ENCODE data around the gene DNAJC1. TPM values are rescaled to one million over a fixed set of nuclear protein-coding genes. Genes with fewer than 3 reads are reported as not detected.

Gene DNAJC1, protein sequence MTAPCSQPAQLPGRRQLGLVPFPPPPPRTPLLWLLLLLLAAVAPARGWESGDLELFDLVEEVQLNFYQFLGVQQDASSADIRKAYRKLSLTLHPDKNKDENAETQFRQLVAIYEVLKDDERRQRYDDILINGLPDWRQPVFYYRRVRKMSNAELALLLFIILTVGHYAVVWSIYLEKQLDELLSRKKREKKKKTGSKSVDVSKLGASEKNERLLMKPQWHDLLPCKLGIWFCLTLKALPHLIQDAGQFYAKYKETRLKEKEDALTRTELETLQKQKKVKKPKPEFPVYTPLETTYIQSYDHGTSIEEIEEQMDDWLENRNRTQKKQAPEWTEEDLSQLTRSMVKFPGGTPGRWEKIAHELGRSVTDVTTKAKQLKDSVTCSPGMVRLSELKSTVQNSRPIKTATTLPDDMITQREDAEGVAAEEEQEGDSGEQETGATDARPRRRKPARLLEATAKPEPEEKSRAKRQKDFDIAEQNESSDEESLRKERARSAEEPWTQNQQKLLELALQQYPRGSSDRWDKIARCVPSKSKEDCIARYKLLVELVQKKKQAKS
- 47.2 and 65.1 TPM in 2 replicates for total RNA-seq (2013; cell fraction: nucleolus; rRNA removed)
- total RNA-seq (2014; rRNA removed): 19.1 and 23.3 TPM in 2 replicates
- total RNA-seq (2014; rRNA removed; fragmentation: Illumina TruSeq; extraction: Trizol): 22.6 and 23.7 TPM in 2 replicates
- 19.3 and 20.2 TPM in 2 replicates for total RNA-seq (2021)
- 9.0 TPM for polyA plus RNA-seq (2011; ENCODE audit: low read depth)
- 27.6 and 30.8 TPM in 2 replicates for polyA plus RNA-seq (2011; rRNA removed)
- 10.5 and 15.0 TPM in 2 replicates for polyA plus RNA-seq (2011; cell fraction: cytosol; rRNA removed)
- 14.7 and 17.0 TPM in 2 replicates for polyA plus RNA-seq (2011; cell fraction: nucleus; rRNA removed)
- polyA plus RNA-seq (2012): 15.6 and 18.8 TPM in 2 replicates
- polyA plus RNA-seq (2014; fragmentation: Illumina TruSeq; extraction: Trizol): 20.2 and 23.1 TPM in 2 replicates
- polyA plus RNA-seq (2014; fragmentation: Nextera tagmentation; extraction: Ambion mirVana): 1 to 10 TPM; 2.5 to 6.4 TPM
- 20.6 and 21.2 TPM in 2 replicates for polyA plus RNA-seq (2014; rRNA removed)
- 10 to 100 TPM; 34.0 to 39.3 TPM for polyA plus RNA-seq (2016; fragmentation: Nextera tagmentation; extraction: Ambion mirVana)
- 8.2 and 15.8 TPM in 2 replicates for polyA minus RNA-seq (2011; rRNA and poly(A)+ RNA removed)
- polyA minus RNA-seq (2011; cell fraction: cytosol; rRNA and poly(A)+ RNA removed): 6.3 and 13.0 TPM in 2 replicates
- 20.7 and 27.7 TPM in 2 replicates for polyA minus RNA-seq (2011; cell fraction: nucleus; rRNA and poly(A)+ RNA removed)
- Bru-seq, nascent RNA: percentile 74 among the genes with signal in this experiment
- percentile 66 among the genes with signal in this experiment for BruChase-seq, experiment 1, labeled RNA remaining after a 6-hour chase
- BruChase-seq, experiment 2, labeled RNA remaining after a 2-hour chase: percentile 69 among the genes with signal in this experiment
- long read RNA-seq, experiment 1, transcript DNAJC1-202 (12 exons, 2,106 nt): major isoform, 7 of 13 reads
- long read RNA-seq, experiment 1, partial matches to known transcripts: 2 of 13 reads
- long read RNA-seq, experiment 1, other reads (novel, unspliced or antisense): 4 of 13 reads
- long read RNA-seq, experiment 2, transcript DNAJC1-202 (12 exons, 2,106 nt): major isoform, 6 of 19 reads
- long read RNA-seq, experiment 2, partial matches to known transcripts: 12 of 19 reads
- long read RNA-seq, experiment 2, other reads (novel, unspliced or antisense): 0 of 19 reads

DNA sequence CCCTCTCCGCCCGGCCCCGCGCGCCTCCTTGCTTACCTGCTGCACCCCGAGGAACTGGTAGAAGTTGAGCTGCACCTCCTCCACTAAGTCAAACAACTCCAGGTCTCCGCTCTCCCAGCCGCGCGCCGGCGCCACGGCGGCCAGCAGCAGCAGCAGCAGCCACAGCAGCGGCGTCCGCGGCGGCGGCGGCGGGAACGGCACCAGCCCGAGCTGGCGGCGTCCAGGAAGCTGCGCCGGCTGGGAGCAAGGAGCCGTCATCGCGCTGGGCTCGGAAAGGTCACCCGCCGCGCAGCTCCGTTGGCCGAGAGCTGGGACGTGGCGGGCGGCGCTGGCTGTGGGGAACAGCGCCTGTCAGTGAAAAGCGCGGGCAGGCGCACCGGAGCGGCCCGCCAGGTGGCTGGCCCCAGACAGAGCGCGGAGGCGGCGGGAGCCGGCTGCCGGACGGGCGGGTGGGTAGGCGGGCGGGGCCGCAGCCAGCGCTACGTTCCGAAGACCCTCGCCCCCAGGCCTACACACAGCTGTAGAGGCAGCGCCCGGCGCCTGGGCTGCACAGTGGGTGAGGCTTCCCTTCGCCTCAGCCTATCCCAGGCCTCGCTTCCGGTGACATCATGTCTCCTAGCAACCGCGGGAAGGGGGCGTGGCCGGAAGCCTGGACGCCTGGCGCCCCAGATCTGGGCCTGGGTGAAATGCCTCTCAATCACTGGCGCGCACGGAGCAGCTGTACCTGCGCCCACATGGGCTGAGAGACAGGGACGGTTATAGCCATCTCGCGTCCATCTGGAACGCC is at the start of gene DNAJC1:
Gene DNAJC1 (minus strand): TSS at position 554 of the 787 bp plus-strand sequence. CDS start 296 bp downstream, at position 258.
- peak; percentile 81 for FAIRE-seq
- POLR2A ChIA-PET: interaction anchor here (0.7 to 2.5 kb wide), 12 partner anchors 10 to 945 kb away, joined by 3 to 10 read pairs (median 4); partner anchors contain the start of gene COMMD3
- Histone ChIP-seq H4K20me1 (ENCODE audit: control insufficient read depth, insufficient read depth) (no peaks in the 10 kb centered on the region), H3K9ac (ENCODE audit: control insufficient read depth, insufficient read depth, low read length) (peak within 1 kb of the TSS; percentile 63), H2AFZ (ENCODE audit: control insufficient read depth, low read depth, low read length) (peak within 1 kb of the TSS; percentile 95), H3K9me3 (replicated peaks; ENCODE audit: control insufficient read depth, insufficient read depth, low read length) (no peaks in the 10 kb centered on the region), H3K4me1 (ENCODE audit: control insufficient read depth, insufficient read depth, low read length) (peaks cover 16% of the 10 kb centered on the region), H3K27ac (ENCODE audit: control insufficient read depth, insufficient read depth) (peak within 1 kb of the TSS; percentile 91), H3K4me2 (ENCODE audit: control insufficient read depth, insufficient read depth) (peak within 1 kb of the TSS; percentile 87), H3K79me2 (ENCODE audit: control insufficient read depth, insufficient read depth, low read length) (peaks cover 31% of the 10 kb centered on the region), H3K4me3 (peak within 1 kb of the TSS; percentile 78), H3K36me3 (ENCODE audit: control insufficient read depth in 2 of 2, insufficient read depth in 2 of 2, low read length in 1 of 2) (no peaks in the 10 kb centered on the region), H3K27me3 (replicated peaks in 1 of 2; ENCODE audit: control insufficient read depth in 2 of 2, insufficient read depth in 2 of 2, low read length in 1 of 2) (no peaks in the 10 kb centered on the region)
- peak; percentile 83 for DNase-seq (ENCODE audit: low read depth, low spot score)
- CTCF ChIA-PET: interaction anchor here (0.6 to 3.2 kb wide), 11 partner anchors 10 to 986 kb away, joined by 3 to 29 read pairs (median 4); partner anchors contain the start of gene COMMD3
- RAD21 ChIA-PET (ENCODE audit: unreplicated experiment): interaction anchor here (0.7 to 3.0 kb wide), 9 partner anchors 10 to 986 kb away, joined by 3 to 22 read pairs (median 4); no protein-coding TSS in a partner anchor
- SMC1A ChIA-PET (ENCODE audit: uncharacterized antibody, unreplicated experiment): interaction anchor here (1.0 to 4.8 kb wide), 5 partner anchors 9 to 313 kb away, joined by 3 to 39 read pairs (median 5); partner anchors contain the start of gene COMMD3
- intact Hi-C loops (cut with micrococcal nuclease; ENCODE audit: unreplicated experiment) (loop anchor here (5.0 kb wide), 5 partner anchors 224 to 434 kb away; partner anchors contain the start of gene BMI1), in situ Hi-C loops (cut with MboI) (loop anchor here (10.0 kb wide), 1 partner anchor 431 kb away; no protein-coding TSS in a partner anchor)
- ATAC-seq: peak; percentile 94
- no TSS peak for BruUV-seq (replicated peaks)
- WGBS (ENCODE audit: insufficient coverage, insufficient replicate concordance, low lambda C conversion rate, missing lambda C conversion rate): under 1% methylated on average over 64 of the region's 83 CpGs
- TF ChIP-seq PKNOX1 (IDR thresholded peaks at IDR 0.05) (peak; percentile 93), NFYB (IDR thresholded peaks at IDR 0.05; ENCODE audit: insufficient read depth, low read depth, low read length) (peak; percentile 66; the same call in 1 of the 2 replicates), ZNF622 (IDR thresholded peaks at IDR 0.05) (no peak), SKIL (IDR thresholded peaks at IDR 0.05; ENCODE audit: low read depth, poor library complexity, severe bottlenecking) (no peak), BACH1 (IDR thresholded peaks at IDR 0.05; ENCODE audit: borderline replicate concordance) (peak; percentile 61; the same call in 1 of the 2 replicates), EP300 (IDR thresholded peaks at IDR 0.05; ENCODE audit: borderline replicate concordance in 1 of 2, control insufficient read depth in 1 of 2, low read depth in 2 of 2, low read length in 2 of 2) (no peak), TAF1 (IDR thresholded peaks at IDR 0.05; ENCODE audit: borderline replicate concordance, low read depth, low read length) (peak; percentile 63; the same call in 1 of the 2 replicates), YBX1 (IDR thresholded peaks at IDR 0.05) (no peak), SUPT20H (IDR thresholded peaks at IDR 0.05; ENCODE audit: borderline replicate concordance, control insufficient read depth, low read depth, low read length) (no peak)
- TF ChIP-seq, protein P1, sequence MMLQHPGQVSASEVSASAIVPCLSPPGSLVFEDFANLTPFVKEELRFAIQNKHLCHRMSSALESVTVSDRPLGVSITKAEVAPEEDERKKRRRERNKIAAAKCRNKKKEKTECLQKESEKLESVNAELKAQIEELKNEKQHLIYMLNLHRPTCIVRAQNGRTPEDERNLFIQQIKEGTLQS (IDR thresholded peaks at IDR 0.05; ENCODE audit: borderline replicate concordance, extremely low read depth, low read depth, low read length): no peak

Data from GM12878 (cell line).